Kidney (tissue), 22 donors: ENCODE data around the gene APRT. TPM values are rescaled to one million over a fixed set of nuclear protein-coding genes. Genes with fewer than 3 reads are reported as not detected.

Experiments
- DNase-seq, 5 donors: peaks; one replicate each; pipeline ENCODE4 v3.0.0-alpha.2; 2013 to 2020
- FAIRE-seq: peaks from 2 replicates; lab custom pipeline; 2012; peaks lifted over from hg19 to GRCh38; lab: Jason Lieb, UNC
- H3K27ac ChIP-seq, 2 donors: one replicate each; pipeline ENCODE4 v1.7.0; 2013; ENCODE audit warnings: low read depth in 2 of 2, low read length in 2 of 2, inconsistent platforms in 1 of 2
- H3K27me3 ChIP-seq: one replicate; pipeline ENCODE4 v1.7.1; 2013; ENCODE audit warnings: low read length, inconsistent platforms; ENCODE audit not compliant: control insufficient read depth, insufficient read depth
- H3K36me3 ChIP-seq, 3 donors: one replicate each; pipeline versions ENCODE4 v1.7.0 to v1.7.1; 2013; ENCODE audit warnings: low read length in 3 of 3, control low read depth in 1 of 3, inconsistent platforms in 1 of 3; ENCODE audit not compliant: insufficient read depth in 3 of 3, control insufficient read depth in 2 of 3
- H3K4me1 ChIP-seq, 3 donors: one replicate each; pipeline versions ENCODE4 v1.7.0 to v1.7.1; 2013; ENCODE audit warnings: low read length in 3 of 3, inconsistent platforms in 1 of 3, low read depth in 1 of 3; ENCODE audit not compliant: control insufficient read depth in 2 of 3, insufficient read depth in 2 of 3
- H3K4me3 ChIP-seq, 3 donors: one replicate each; pipeline versions ENCODE4 v1.7.0 to v1.8.1; 2013; ENCODE audit warnings: low read length in 3 of 3, control low read depth in 1 of 3, inconsistent platforms in 1 of 3
- H3K9ac ChIP-seq, 3 donors: one replicate each; pipeline versions ENCODE4 v1.7.0 to v1.7.1; 2013; ENCODE audit warnings: low read length in 3 of 3, control low read depth in 1 of 3, inconsistent platforms in 1 of 3
- H3K9me3 ChIP-seq, 3 donors: one replicate each; pipeline versions ENCODE4 v1.7.0 to v1.7.1; 2013; ENCODE audit warnings: low read length in 3 of 3, control low read depth in 1 of 3, inconsistent platforms in 1 of 3; ENCODE audit not compliant: control insufficient read depth in 2 of 3, insufficient read depth in 1 of 3
- intact Hi-C: fragments of 100-400 bp; cut with DNase I; formaldehyde crosslinking; loops from one replicate; pipeline ENCODE4 v1.11.1; 2022
- long read RNA-seq, 10 donors: library from polyadenylated mRNA in 1 of 10; unstranded in 1 of 10; transcript quantifications; one replicate each; pipeline ENCODE4 v2.0.0 and lab custom pipeline, GENCODE V29; 2021 to 2026
- polyA plus RNA-seq: library from polyadenylated mRNA; stranded (reverse); fragments of 350-450 nt; fragmentation: Illumina TruSeq; extraction: RNeasy Lipid Tissue Mini Kit (QIAGEN cat#74804); gene quantifications from one replicate; pipeline ENCODE4 v1.2.3, GENCODE V29; 2014; ENCODE audit warnings: low read depth, low replicate concordance; ENCODE audit not compliant: insufficient read depth
- total RNA-seq: library from RNA; stranded (reverse); fragmentation: NEBNext Ultra II Directional; extraction: Animal tissue kit (Norgen Biotek cat#: 25700); gene quantifications from one replicate; pipeline ENCODE4 v1.2.1, GENCODE V29; 2021
- TF ChIP-seq, protein P1 (sequence below): IDR thresholded peaks from 3 replicates; pipeline ENCODE4 v1.5.1; 2012; ENCODE audit warnings: mild to moderate bottlenecking, moderate library complexity, borderline replicate concordance; ENCODE audit not compliant: insufficient read depth; ENCODE audit errors: extremely low read depth
- donor health status: control.
- donor health status: control.
- donor health status: control.
- donor health status: control.
- donor health status: control.
- donor health status: DM: yes; HTN: yes; CAD: no.
- donor health status: Normal renal cell carcinoma (clear cell type).

APRT gene, protein sequence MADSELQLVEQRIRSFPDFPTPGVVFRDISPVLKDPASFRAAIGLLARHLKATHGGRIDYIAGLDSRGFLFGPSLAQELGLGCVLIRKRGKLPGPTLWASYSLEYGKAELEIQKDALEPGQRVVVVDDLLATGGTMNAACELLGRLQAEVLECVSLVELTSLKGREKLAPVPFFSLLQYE
- total RNA-seq: 105 TPM
- polyA plus RNA-seq: 204 TPM
- long read RNA-seq, donor 1, transcript APRT-201 (5 exons, 947 nt): major isoform, 38 of 85 reads
- long read RNA-seq, donor 1, transcript APRT-202 (5 exons, 664 nt): minor isoform, 29 of 85 reads
- long read RNA-seq, donor 1, partial matches to known transcripts: 0 of 85 reads
- long read RNA-seq, donor 1, other reads (novel, unspliced or antisense): 16 of 85 reads
- long read RNA-seq, donor 2, transcript APRT-201 (5 exons, 947 nt): major isoform, 55 of 101 reads
- long read RNA-seq, donor 2, transcript APRT-202 (5 exons, 664 nt): minor isoform, 21 of 101 reads
- long read RNA-seq, donor 2, partial matches to known transcripts: 0 of 101 reads
- long read RNA-seq, donor 2, other reads (novel, unspliced or antisense): 20 of 101 reads
- long read RNA-seq, donor 3, transcript APRT-202 (5 exons, 664 nt): minor isoform, 15 of 107 reads
- long read RNA-seq, donor 3, transcript APRT-201 (5 exons, 947 nt): major isoform, 67 of 107 reads
- long read RNA-seq, donor 3, partial matches to known transcripts: 0 of 107 reads
- long read RNA-seq, donor 3, other reads (novel, unspliced or antisense): 20 of 107 reads
- long read RNA-seq, donor 4, transcript APRT-202 (5 exons, 664 nt): minor isoform, 12 of 76 reads
- long read RNA-seq, donor 4, transcript APRT-201 (5 exons, 947 nt): major isoform, 45 of 76 reads
- long read RNA-seq, donor 4, partial matches to known transcripts: 0 of 76 reads
- long read RNA-seq, donor 4, other reads (novel, unspliced or antisense): 19 of 76 reads
- long read RNA-seq, donor 5, transcript APRT-201 (5 exons, 947 nt): major isoform, 5 of 7 reads
- long read RNA-seq, donor 5, partial matches to known transcripts: 0 of 7 reads
- long read RNA-seq, donor 5, other reads (novel, unspliced or antisense): 0 of 7 reads
- long read RNA-seq, donor 6, transcript APRT-201 (5 exons, 947 nt): major isoform, 53 of 105 reads
- long read RNA-seq, donor 6, transcript APRT-202 (5 exons, 664 nt): minor isoform, 36 of 105 reads
- long read RNA-seq, donor 6, transcript APRT-206 (2 exons, 437 nt): minor isoform, 5 of 105 reads
- long read RNA-seq, donor 6, partial matches to known transcripts: 0 of 105 reads
- long read RNA-seq, donor 6, other reads (novel, unspliced or antisense): 5 of 105 reads
- long read RNA-seq, donor 7, transcript APRT-201 (5 exons, 947 nt): major isoform, 63 of 114 reads
- long read RNA-seq, donor 7, transcript APRT-210 (2 exons, 490 nt): minor isoform, 11 of 114 reads
- long read RNA-seq, donor 7, transcript APRT-202 (5 exons, 664 nt): minor isoform, 17 of 114 reads
- long read RNA-seq, donor 7, partial matches to known transcripts: 3 of 114 reads
- long read RNA-seq, donor 7, other reads (novel, unspliced or antisense): 16 of 114 reads
- long read RNA-seq, donor 8, transcript APRT-202 (5 exons, 664 nt): minor isoform, 27 of 118 reads
- long read RNA-seq, donor 8, transcript APRT-201 (5 exons, 947 nt): major isoform, 55 of 118 reads
- long read RNA-seq, donor 8, partial matches to known transcripts: 15 of 118 reads
- long read RNA-seq, donor 8, other reads (novel, unspliced or antisense): 16 of 118 reads
- long read RNA-seq, donor 9, transcript APRT-202 (5 exons, 664 nt): minor isoform, 15 of 72 reads
- long read RNA-seq, donor 9, transcript APRT-201 (5 exons, 947 nt): major isoform, 43 of 72 reads
- long read RNA-seq, donor 9, partial matches to known transcripts: 0 of 72 reads
- long read RNA-seq, donor 9, other reads (novel, unspliced or antisense): 12 of 72 reads
- long read RNA-seq, donor 10, transcript APRT-202 (5 exons, 664 nt): minor isoform, 7 of 61 reads
- long read RNA-seq, donor 10, transcript APRT-201 (5 exons, 947 nt): major isoform, 49 of 61 reads
- long read RNA-seq, donor 10, partial matches to known transcripts: 0 of 61 reads
- long read RNA-seq, donor 10, other reads (novel, unspliced or antisense): 0 of 61 reads

DNA sequence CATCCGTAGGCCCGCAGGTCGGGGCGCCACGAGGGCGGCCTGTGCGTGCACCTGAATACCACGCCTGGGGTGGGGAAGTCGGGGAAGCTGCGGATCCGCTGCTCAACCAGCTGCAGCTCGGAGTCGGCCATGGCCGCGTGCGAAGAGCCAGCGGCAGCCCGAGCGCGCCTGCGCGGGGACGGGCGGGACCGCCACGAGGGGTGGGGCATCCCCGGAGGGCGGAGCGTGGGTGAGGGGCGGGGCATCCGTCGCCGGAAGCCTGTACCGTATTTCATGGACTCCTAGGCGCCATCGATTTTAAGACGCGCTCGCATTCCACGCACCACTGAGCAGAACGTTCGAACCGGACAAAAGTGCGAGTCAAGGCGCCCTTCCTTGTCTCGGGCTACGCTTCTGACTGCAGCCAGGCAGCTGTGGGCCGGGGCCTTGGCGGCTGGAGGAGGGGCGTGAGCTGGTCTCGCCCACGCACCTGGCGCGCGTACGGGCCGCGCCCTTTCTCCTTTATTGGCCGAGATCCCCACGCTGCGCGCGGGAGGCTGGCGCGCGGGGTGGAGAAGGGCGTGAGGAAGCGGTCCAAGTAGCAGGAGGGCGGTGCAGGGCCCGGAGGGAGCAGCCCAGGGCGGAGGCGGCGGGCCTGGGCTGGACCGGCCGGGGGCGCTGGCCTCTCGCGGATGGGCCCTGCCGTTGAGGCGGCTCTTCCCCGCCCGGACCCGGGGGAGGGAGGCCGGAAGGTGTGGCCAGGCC lies at the start of gene APRT:
Gene APRT (minus strand): TSS at position 160 of the 744 bp plus-strand sequence. CDS start 29 bp downstream, at position 131.
- Histone ChIP-seq H3K4me1 (peaks cover 0 to 15% (median 6%) of the 10 kb centered on the region in 3 donors), H3K4me3 (peak within 1 kb of the TSS; percentile 50 to 66 (median 65)), H3K9ac (peak within 1 kb of the TSS in 2 of 3 donors; percentile 13 to 70), H3K27ac (peak within 1 kb of the TSS; percentile 82 to 83), H3K9me3 (no peaks in the 10 kb centered on the region), H3K36me3 (no peaks in the 10 kb centered on the region), H3K27me3 (no peaks in the 10 kb centered on the region)
- intact Hi-C loops: no loop called here
- peak; percentile 95 to 98 (median 96) for DNase-seq
- no peak for FAIRE-seq
- TF ChIP-seq, protein P1, sequence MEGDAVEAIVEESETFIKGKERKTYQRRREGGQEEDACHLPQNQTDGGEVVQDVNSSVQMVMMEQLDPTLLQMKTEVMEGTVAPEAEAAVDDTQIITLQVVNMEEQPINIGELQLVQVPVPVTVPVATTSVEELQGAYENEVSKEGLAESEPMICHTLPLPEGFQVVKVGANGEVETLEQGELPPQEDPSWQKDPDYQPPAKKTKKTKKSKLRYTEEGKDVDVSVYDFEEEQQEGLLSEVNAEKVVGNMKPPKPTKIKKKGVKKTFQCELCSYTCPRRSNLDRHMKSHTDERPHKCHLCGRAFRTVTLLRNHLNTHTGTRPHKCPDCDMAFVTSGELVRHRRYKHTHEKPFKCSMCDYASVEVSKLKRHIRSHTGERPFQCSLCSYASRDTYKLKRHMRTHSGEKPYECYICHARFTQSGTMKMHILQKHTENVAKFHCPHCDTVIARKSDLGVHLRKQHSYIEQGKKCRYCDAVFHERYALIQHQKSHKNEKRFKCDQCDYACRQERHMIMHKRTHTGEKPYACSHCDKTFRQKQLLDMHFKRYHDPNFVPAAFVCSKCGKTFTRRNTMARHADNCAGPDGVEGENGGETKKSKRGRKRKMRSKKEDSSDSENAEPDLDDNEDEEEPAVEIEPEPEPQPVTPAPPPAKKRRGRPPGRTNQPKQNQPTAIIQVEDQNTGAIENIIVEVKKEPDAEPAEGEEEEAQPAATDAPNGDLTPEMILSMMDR: peak; percentile 4

DNA sequence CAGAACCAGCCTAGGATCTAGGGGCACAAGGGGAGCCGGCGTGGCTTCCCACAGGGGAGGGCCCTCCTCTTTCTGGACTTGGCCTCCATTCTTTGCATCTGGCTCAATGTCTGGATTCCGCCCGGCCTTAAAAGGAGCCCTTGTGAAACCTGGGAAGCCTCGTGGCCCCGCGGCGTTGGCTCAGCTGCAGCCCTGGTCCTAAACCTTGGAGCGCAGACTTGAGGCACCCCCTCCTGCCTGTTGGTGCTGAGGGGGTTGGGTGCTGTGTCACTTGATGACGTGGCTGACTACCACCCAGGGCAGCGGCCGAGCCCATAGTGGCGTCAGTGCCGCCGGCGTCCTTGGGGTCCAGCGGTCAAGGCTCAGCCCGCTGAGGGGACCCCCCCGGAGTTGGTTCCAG lies 49.6 kb upstream of the APRT start:
- DNase-seq: no peak

More for the DNA sequence above, 49.6 kb upstream of the APRT start:
- no peak overlapping the region for H3K9ac ChIP-seq
- H3K4me3 ChIP-seq: no peak overlapping the region
- peaks cover 0 to 8% (median 3%) of the 10 kb centered on the region in 3 donors for H3K4me1 ChIP-seq
- H3K9me3 ChIP-seq: no peaks in the 10 kb centered on the region
- H3K27ac ChIP-seq: no peak overlapping the region
- TF ChIP-seq, protein P1: no peak
- no peak for FAIRE-seq
- H3K36me3 ChIP-seq: peaks cover 2 to 30% (median 3%) of the 10 kb centered on the region in 3 donors
- no peaks in the 10 kb centered on the region for H3K27me3 ChIP-seq
- intact Hi-C loops: no loop called here
